HG03039 (cell line): ENCODE data around the gene LZIC.
A peak's percentile ranks its signal among the peaks of the same experiment; 100 is the strongest.
"Not testable (repeated sequence)": the region's sequence is repeated elsewhere in the genome, so short reads cannot be mapped to it uniquely, and the experiment has no call there.

ENCODE experiments used
- ATAC-seq: cut with Tn5 transposase; IDR thresholded peaks from one replicate; pipeline ENCODE4 v1.9.1; 2021; ENCODE audit warnings: mild to moderate bottlenecking, moderate library complexity; ENCODE audit not compliant: unreplicated experiment

LZIC gene

DNA sequence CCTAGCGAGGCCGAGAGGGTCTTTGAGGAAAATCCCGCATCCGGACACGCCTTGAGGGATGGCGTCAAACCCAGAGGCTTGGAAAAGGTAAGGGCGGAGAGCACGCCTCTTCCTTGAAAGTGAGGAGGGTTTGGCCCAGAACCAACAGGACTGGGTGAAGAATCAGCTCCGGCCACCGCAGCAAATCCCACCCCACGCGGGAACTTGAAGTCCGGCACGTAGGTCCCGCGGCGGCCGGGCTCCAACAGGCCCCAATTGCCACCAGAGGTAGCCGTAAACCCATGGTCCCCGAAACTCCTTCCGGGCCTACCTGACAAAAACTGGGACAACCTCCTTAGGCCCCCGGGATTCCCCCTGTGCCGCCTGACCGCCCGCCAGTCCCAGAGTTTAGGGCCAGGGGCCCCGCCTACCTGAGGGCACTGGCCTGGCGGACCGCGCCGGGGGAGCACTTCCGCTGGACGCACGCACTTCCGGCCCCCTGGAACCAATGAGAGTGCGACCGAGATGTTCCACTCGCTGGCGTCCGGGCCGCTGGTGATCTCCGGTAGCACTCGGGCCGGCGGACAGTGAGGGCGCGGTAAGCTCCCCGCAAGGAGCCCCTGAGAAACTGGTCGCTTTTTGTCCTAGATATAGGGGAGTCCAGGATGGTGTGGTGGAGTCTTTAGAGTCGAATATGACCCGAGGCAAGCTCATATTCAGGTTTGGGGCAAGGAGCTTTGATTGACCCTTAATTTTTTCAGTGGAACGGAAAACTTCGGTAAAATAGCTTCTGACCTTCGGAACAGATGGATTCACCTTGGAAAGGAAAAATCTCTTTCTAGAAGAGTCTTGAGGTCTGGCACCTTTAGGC, at the start of gene LZIC, which contains the start of gene NMNAT1:
Gene LZIC, minus strand, starts transcription at position 453 of the 850 bp plus-strand sequence. CDS start 6,772 bp downstream, outside the sequence.
Gene NMNAT1, plus strand, starts transcription at position 537 of the 850 bp plus-strand sequence. CDS start 28,599 bp downstream, outside the sequence.
- ATAC-seq, result peak; percentile 82

DNA sequence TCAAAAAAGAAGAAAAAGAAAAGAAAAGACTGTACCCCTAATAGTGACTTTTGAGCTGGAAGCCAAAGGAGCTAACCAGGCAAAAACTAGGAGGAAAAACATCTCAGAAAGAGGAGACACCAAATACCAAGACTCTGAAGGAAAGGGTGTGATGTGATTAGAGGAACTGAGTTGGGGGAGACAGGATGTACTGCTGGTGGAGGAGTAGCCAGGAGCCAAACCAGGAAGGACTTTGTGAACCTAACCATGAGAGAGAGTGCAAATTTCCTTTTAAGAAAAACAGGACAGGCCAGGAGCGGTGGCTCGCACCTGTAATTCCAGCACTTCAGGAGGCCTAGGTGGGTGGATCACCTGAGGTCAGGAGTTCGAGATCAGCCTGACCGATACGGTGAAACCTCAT, 49.7 kb upstream of the LZIC start:
- ATAC-seq, result no peak

- no peak for ATAC-seq
These were observed 47.8 kb upstream of the LZIC start for GRCh38 chr1:9990944-9991343.

DNA sequence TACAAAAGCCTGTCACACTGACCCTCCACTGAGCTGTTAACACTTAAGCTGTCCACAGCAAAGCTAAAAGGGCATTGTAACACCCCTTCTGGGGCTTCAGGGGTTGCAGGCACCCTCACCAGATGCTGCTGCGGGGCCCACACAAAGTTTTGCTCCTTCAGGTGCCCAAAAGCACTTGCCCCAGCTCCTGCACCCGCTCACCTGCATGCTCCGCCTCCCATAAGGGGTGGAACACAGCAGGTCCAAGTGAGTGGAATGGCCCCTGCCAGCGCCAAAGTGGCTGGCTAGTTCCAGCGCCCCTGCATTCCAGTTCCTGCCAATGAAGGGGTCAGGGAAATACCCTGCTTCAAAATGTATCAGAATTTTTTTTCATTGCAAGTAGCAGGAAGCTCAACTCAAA, 46.6 kb upstream of the LZIC start:
- ATAC-seq, result no peak

GRCh38 chr1:9985001-9985400, 41.8 kb upstream of the LZIC start:
- ATAC-seq, result no peak

- no peak for ATAC-seq
These were observed 41.1 kb upstream of the LZIC start for GRCh38 chr1:9984253-9984652.

DNA sequence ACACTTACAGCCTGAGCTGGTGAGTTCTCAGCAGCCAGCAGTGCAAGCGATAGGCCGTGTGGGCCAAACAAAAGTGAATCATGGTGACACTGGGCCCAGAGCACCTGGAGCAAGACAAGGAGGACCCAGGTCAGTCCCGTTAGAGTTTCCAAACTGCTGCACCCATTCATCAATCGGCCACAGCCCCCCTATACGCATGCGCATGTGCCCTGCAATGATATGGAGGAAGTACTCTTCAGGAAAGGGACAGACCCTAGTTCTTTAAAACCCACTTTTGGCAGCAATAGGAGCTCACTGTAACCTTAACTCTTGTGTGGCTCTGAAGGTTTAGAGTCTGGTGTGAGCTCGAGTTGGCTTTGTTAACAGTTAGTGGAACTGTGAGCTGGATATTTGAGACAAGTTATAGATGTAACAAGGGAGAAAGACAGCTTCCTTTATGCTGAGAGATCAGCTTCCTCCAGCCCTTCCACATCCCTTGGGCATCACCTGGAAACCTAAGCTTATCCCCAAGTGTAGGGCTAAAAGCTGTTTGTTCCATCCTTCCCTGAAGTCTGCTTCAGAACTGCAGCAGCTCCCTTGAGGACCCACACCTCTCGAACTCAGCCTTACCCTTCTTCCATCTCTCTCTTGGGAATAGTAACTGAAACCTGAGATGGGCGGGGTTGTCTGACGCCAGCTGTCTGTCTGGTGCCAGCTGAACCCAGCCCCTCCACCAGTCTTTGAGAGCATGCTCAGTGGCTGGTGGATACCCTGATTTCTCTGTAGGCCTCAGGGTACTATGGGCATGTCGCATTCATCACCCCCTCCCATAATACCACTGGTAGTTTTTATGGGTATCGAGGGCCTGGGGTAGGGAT, 17.7 kb upstream of the LZIC start:
- ATAC-seq, result no peak

GRCh38 chr1:9960011-9960410, 16.8 kb upstream of the LZIC start:
- ATAC-seq, result no peak

DNA sequence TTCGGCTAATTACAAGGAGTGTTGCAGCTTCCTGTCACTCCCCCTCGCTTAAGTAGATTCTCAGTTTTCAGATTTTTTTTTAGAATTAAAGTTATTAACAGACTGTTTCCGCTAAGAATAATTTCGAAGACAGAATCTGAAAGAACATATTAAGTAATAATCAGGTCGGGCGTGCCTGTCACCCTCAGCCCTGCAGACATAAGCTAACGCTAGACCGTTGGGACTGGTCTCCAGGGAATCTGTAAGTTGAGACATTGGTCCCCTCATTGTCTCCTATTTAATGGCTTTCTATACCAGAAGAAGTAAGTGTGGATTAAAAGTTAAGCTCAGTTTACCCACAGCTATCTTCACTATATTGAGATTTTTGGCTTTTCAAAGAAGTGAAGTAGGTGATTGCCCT, 14.5 kb upstream of the LZIC start:
- no peak for ATAC-seq

- ATAC-seq, result no peak
These were observed 3.1 kb upstream of the LZIC start for GRCh38 chr1:9946315-9946714.

GRCh38 chr1:9942399-9942938, 722 bp downstream of the LZIC start:
- ATAC-seq, result peak; percentile 17

- no peak for ATAC-seq
These were observed 13.5 kb downstream of the LZIC start for GRCh38 chr1:9929431-9930385.

- ATAC-seq, result no peak
These were observed 15.9 kb downstream of the LZIC start for GRCh38 chr1:9927259-9927658.

DNA sequence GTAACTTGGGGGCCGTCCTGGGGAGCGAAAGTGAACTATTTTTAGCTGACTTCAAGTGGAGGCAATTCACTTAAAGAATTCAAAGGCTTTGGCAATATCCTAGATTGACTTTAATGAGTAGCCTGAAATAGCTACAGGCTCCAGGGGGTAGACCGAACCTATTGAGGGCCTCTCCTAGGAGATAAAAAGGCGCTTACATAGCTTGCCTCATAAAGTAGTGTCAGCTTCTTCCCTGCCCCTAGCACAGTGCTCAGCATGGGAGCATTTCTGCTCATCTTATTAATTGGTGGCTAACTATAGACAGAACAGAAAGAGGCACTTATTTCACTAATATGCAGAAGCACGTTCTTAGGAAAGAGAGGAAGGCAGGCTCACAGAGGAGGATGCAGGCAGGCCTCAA, 20.8 kb downstream of the LZIC start:
- ATAC-seq, result no peak

GRCh38 chr1:9920606-9921005, 22.6 kb downstream of the LZIC start:
- ATAC-seq, result no peak

DNA sequence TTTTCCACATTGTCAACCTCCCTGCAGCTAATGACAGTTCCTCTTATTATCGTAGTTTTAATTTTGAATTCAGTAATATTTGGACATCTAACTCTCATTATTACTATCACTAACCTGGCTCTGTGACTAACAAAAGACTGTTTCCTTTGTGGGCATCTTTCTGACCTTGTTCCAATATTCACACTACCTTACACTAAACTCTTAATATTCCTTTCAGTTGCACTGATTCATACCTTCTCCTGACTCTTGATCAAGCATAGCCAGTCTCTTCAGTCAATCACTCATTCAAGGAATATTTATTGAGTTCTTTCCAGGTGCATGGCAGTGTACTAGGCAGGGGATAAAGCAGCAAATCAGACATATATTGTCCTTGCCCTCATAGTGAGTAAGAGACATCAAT, 25.3 kb downstream of the LZIC start:
- ATAC-seq, result no peak

- ATAC-seq, result not testable (repeated sequence)
These were observed 25.7 kb downstream of the LZIC start for GRCh38 chr1:9917495-9917894.

- ATAC-seq, result no peak
These were observed 26.7 kb downstream of the LZIC start for GRCh38 chr1:9916452-9916851.

DNA sequence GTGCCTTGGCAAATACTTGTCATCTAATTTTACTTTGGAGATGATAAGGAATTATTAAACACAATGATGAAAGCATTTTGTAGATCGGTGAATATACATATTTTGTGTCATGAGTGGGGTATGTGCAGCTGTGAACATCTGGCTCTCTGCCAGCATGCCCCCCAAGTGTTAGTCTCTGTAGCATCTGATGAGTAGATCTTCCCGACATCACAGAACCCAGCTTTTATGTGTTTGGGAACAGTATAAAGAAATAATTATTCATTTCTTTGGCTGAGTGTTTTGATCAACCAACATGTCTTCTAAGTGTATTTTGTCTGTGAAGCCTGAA, 28.6 kb downstream of the LZIC start:
- no peak for ATAC-seq

DNA sequence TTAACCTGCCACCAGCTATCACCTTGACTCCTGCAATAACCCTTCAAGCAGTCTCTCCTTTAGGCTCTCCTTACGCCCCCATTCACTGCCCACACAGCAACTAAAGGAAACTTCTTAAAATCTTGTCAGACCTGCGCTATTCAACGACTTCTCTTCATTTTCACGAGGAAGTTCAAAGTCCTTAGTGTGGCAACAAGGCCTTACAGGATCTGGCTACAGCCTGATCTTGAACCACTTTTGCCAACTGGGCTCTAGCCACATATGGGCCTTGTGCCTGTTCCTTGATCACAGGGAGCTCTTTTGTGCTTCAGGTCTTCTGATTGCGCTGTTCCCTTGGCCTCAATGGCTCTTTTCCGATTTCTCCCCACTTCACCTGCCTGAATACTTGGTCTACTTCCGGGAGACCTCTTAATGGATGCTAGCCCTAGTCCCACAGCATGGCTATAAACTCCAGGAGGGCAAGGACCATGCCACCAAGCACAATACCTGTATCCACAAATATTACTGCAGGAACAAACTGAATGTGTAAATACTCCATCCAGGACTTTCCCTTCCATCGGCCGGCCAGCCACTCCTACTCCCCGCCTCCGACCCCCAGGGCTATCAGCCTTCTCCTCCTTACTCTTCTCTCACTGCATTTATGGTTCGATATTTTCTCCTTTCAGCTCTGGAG, 30.8 kb downstream of the LZIC start:
- no peak for ATAC-seq
